ENCODE measurements around the gene PTPRM.

Gene PTPRM

GRCh38 chr18:8176554-8176953 is 609.4 kb downstream of the PTPRM start:
- no peak for DNase-seq
- intact Hi-C loops (cut with DNase I): no loop called here

- intact Hi-C loops (cut with DNase I): no loop called here
- DNase-seq: no peak
Measured at GRCh38 chr18:8177330-8178016, 610.4 kb downstream of the PTPRM start.

- no peak for DNase-seq
- intact Hi-C loops (cut with DNase I): no loop called here
Measured at GRCh38 chr18:8186413-8186812, 619.3 kb downstream of the PTPRM start.

GRCh38 chr18:8188184-8188583 is 621.1 kb downstream of the PTPRM start:
- no peak for DNase-seq
- intact Hi-C loops (cut with DNase I): no loop called here

GRCh38 chr18:8190980-8191379 is 623.9 kb downstream of the PTPRM start:
- no peak for DNase-seq
- intact Hi-C loops (cut with DNase I): no loop called here

- no peak for DNase-seq
- intact Hi-C loops (cut with DNase I): no loop called here
Measured at GRCh38 chr18:8194431-8194830, 627.3 kb downstream of the PTPRM start.

- intact Hi-C loops (cut with DNase I): no loop called here
- DNase-seq: no peak
Measured at GRCh38 chr18:8196238-8196637, 629.1 kb downstream of the PTPRM start.

GRCh38 chr18:8197499-8197898 is 630.4 kb downstream of the PTPRM start:
- DNase-seq: no peak
- intact Hi-C loops (cut with DNase I): no loop called here

- intact Hi-C loops (cut with DNase I): no loop called here
- no peak for DNase-seq
Measured at GRCh38 chr18:8207996-8208395, 640.9 kb downstream of the PTPRM start.

- intact Hi-C loops (cut with DNase I): no loop called here
Measured at GRCh38 chr18:8208716-8209115, 641.6 kb downstream of the PTPRM start.

GRCh38 chr18:8212896-8213780 is 646.0 kb downstream of the PTPRM start:
- DNase-seq: no peak
- intact Hi-C loops (cut with DNase I): no loop called here

More at GRCh38 chr18:8208716-8209115, 641.6 kb downstream of the PTPRM start:
- no peak for DNase-seq

- DNase-seq: no peak
- intact Hi-C loops (cut with DNase I): no loop called here
Measured at GRCh38 chr18:8215741-8216140, 648.6 kb downstream of the PTPRM start.

- intact Hi-C loops (cut with DNase I): no loop called here
- DNase-seq: no peak
Measured at GRCh38 chr18:8217051-8217564, 650.0 kb downstream of the PTPRM start.

- DNase-seq: no peak
- intact Hi-C loops (cut with DNase I): no loop called here
Measured at GRCh38 chr18:8218197-8218596, 651.1 kb downstream of the PTPRM start.

- DNase-seq: no peak
- intact Hi-C loops (cut with DNase I): no loop called here
Measured at GRCh38 chr18:8221452-8221851, 654.3 kb downstream of the PTPRM start.

GRCh38 chr18:8224576-8224975 is 657.5 kb downstream of the PTPRM start:
- no peak for DNase-seq
- intact Hi-C loops (cut with DNase I): no loop called here

GRCh38 chr18:8229040-8229439 is 661.9 kb downstream of the PTPRM start:
- DNase-seq: no peak
- intact Hi-C loops (cut with DNase I): no loop called here

GRCh38 chr18:8229787-8230186 is 662.7 kb downstream of the PTPRM start:
- DNase-seq: no peak
- intact Hi-C loops (cut with DNase I): no loop called here

GRCh38 chr18:8231316-8231715 is 664.2 kb downstream of the PTPRM start:
- intact Hi-C loops (cut with DNase I): no loop called here
- no peak for DNase-seq

- intact Hi-C loops (cut with DNase I): no loop called here
- no peak for DNase-seq
Measured at GRCh38 chr18:8232791-8233190, 665.7 kb downstream of the PTPRM start.

GRCh38 chr18:8235894-8236293 is 668.8 kb downstream of the PTPRM start:
- intact Hi-C loops (cut with DNase I): no loop called here
- DNase-seq: no peak

GRCh38 chr18:8238507-8238906 is 671.4 kb downstream of the PTPRM start:
- intact Hi-C loops (cut with DNase I): no loop called here
- DNase-seq: no peak
